Measurements from ENCODE around the gene TUBB1.

GRCh38 chr20:59064214-59064722, 45.0 kb downstream of the TUBB1 start:
- no peak for TF ChIP-seq POLR2A (IDR thresholded peaks at IDR 0.05)
- TF ChIP-seq CTCF (IDR thresholded peaks at IDR 0.05) = no peak
